ENCODE measurements around the gene ANAPC13.

The ANAPC13 gene, protein sequence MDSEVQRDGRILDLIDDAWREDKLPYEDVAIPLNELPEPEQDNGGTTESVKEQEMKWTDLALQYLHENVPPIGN

DNA sequence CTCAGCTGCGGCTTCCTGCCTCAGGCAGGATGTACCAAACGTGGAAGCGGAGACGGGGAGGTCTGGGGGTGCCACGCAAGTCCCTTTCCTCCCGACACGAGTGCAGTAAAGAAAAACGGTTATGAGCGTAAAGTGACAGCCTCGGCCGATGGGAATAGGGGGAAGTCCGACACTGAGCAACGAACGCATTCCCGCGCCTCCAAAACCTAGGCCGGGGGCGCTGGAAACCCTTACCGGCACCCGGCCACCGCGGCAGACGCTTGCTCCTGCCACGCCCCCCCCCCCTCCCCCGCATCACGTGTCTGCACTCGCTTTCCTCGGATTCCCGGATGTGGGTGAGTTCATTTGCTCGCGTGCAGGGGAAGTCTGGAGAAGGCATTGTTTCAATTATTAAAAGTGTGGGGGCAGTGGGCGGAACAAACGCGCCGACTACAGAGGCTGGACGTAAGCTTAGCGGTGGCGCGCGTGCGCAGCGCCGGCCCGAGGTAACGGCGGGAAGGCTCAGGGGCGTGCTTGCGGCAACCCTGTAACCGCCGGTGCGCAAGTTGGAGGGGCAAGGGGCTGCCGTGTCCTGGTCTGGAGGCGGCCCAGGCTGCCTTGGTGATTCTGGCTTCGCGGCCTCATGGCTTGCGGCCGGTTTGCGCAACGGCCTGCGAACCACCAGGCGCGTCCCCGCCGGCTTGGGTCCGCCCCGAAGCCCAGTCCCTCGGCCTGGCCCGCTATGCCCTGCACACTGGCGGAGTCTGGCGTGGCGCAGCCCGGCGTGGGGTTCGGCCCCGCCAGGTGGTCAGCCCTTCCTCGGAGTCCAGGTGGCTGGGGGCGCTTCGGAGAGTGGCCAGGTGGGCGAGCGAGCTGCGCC lies at the start of gene ANAPC13, which contains the start of gene CEP63:
Gene ANAPC13, minus strand, starts transcription at position 268 of the 859 bp plus-strand sequence. CDS start 3,081 bp downstream, outside the sequence.
Gene CEP63, plus strand, starts transcription at position 340 of the 859 bp plus-strand sequence. CDS start 9,264 bp downstream, outside the sequence.
- DNase-seq: peak; percentile 93 to 95

- no peak for DNase-seq
These were observed 49.6 kb upstream of the ANAPC13 start for GRCh38 chr3:134535186-134535970.

- DNase-seq: no peak
These were observed 47.7 kb upstream of the ANAPC13 start for GRCh38 chr3:134533493-134533892.

- DNase-seq: no peak
These were observed 41.9 kb upstream of the ANAPC13 start for GRCh38 chr3:134527538-134528186.

DNA sequence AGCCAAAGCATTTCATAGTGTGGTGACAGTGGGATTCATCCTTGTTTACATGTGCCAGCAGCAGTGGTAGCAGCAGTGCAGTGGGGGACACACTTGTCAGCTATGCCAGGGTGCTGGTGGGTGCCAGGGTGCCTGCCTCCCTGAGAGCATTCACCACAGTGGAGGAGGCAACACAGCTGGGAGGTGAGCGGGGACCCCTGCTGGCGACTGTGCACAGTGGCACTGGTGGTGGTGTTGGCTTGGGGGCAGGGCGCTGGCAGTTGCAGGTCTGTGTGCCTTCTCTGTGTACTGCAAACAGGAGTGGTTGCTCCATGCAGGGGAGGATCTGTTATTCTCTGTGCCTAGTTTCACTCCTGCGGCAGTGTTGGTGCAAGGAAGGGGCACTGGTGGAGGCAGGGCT lies 41.3 kb upstream of the ANAPC13 start:
- no peak for DNase-seq

DNA sequence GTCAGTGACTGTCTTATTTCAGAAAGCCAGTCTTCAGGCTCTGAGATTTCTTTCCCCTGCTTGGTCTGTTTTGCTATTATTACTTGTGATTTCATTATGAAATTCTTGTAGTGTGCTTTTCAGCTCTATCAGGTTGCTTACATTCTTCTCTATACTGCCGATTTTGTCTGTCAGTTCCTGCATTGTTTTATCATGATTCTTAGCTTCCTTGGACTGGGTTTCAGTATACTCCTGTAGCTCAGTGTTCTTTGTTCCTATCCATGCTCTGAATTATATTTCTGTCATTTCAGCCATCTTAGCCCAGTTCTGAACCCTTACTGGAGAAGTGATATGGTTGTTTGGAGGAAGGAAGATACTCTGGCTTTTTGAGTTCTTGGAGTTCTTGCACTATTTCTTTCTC lies 40.5 kb upstream of the ANAPC13 start:
- DNase-seq: no peak

GRCh38 chr3:134525293-134525692 lies 39.5 kb upstream of the ANAPC13 start:
- DNase-seq: no peak

DNA sequence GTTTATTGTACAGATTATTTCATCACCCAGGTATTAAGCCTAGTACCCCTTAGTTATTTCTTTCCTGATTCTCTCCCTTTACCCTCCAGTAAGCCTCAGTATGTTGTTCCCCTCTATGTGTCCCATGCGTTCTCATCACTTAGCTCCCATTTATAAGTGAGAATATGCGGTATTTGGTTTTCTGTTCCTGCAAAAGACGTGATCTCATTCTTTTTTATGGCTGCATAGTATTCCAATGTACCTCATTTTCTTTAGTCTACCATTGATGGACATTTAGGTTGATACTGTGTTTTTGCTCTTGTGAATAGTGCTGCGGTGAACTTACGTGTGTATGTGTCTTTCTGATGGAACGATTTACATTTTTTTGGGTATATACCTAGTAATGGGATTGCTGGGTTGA lies 36.8 kb upstream of the ANAPC13 start:
- no peak for DNase-seq

GRCh38 chr3:134517791-134518190 lies 32.0 kb upstream of the ANAPC13 start:
- DNase-seq: no peak

GRCh38 chr3:134516905-134517304 lies 31.1 kb upstream of the ANAPC13 start:
- no peak for DNase-seq

GRCh38 chr3:134511500-134511899 lies 25.7 kb upstream of the ANAPC13 start:
- no peak for DNase-seq

DNA sequence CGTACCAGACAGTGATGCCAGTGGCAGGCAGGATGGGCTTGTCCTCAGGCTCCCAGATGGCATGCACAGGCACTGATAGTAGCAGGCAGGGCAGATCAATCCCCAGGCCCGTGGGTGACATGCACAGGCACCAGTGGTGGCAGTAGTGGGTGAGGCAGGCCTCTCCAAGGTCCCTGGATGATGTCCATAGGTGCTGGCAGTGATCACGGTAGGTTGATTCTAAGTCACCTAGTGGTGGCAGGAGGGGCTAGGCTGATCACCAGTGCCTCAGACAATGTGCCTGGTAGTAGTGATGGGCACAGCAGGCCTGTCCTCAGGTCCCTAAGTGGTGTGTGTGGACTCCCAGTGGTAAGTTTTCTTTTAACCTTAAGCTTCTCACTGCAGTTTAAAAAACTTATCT lies 19.7 kb upstream of the ANAPC13 start:
- DNase-seq: no peak

- DNase-seq: no peak
These were observed 18.3 kb upstream of the ANAPC13 start for GRCh38 chr3:134504132-134504531.

GRCh38 chr3:134503266-134503665 lies 17.5 kb upstream of the ANAPC13 start:
- DNase-seq: no peak

DNA sequence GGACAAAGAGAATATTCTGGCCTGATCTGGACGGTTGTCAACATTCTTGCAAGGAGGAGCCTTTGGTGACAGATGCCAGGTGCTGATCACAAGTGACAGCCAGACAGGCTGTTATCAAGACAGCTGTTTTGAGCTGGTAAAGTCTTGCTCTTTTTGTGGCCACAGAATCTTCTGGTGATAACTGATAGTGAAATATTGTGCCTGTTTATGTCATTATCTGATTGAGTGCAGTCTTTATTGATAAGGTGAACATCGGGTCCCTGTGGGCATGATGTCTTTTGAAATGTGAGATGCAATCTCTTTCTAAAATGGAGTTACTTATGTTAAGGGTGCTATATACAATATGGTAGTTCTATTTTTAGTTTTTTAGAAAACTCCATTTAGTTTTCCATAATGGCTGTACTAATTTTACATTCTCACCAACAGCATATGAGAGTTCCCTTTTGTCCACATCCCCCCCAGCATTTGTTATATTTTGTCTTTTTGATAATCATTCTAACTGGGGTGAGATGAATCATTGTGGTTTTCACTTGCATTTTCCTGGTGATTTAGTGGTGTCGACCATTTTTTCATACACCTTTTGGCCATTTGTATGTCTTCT lies 10.8 kb upstream of the ANAPC13 start:
- no peak for DNase-seq

DNA sequence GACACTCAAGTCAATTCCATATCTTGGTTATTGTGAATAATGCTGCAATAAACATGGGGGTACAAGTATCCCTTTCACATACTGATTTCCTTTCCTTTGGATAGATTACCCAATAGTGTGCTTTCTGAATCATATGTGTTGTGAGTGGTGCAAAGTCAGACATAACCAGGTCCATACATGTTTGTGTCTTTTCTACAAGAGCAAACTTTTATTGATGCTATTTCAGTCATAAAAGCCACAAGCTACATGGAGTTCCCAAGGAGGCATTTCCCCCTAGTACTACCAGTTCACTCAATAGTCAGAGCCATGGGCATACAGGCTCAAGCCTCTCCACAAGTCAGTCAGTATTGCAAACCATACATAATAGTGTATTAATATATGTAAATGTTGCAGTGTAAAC lies 10.2 kb upstream of the ANAPC13 start:
- no peak for DNase-seq

DNA sequence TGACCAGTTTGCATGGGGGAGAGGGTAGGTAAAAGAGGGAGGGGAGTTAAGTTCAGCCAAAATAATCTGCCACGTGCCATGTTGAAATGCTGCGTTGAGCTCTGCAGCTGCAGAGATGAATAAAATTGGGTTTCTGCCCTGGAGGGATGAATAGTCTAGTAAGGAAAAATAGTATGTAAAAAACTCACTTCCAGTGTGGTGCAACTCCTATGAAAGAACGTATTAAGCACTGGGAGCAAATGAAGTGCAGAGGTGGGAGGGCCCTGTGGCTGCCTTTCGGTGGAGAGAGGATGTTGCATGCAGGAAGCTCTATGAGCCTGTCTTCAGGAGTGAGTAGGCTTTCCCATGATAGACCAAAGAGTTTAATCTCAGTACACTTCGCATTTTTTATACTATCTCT lies 8.7 kb upstream of the ANAPC13 start:
- no peak for DNase-seq

- no peak for DNase-seq
These were observed 1.6 kb upstream of the ANAPC13 start for GRCh38 chr3:134487406-134487805.

DNA sequence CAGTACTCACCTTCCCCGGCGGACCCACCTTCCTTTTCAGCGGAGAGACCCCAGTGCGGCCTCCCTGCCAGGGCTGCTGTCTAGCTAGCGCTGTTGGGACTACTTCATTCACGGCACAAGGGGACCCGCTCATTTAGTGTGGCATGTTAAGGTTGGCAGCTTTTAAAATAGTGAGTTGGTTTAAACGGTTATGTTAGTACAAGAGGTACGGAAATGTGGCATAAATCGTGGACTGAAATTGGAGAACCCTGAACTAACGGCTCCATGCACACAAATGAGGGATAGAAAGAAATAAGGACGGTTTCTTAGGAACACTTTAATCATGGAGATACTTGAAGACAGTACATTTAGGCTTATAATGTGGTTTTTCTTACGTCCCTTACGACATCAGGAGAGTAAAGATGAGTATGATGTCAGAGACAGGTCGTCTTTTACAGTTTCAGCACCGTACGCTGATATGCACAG lies 824 bp upstream of the ANAPC13 start:
- DNase-seq: no peak

GRCh38 chr3:134485075-134485717 lies 589 bp downstream of the ANAPC13 start:
- DNase-seq: peak in 1 of 2 donors; percentile 51

- DNase-seq: no peak
These were observed 2.4 kb downstream of the ANAPC13 start for GRCh38 chr3:134483195-134483900.
